ENCODE data around the gene SLC6A20. TPM values are rescaled to one million over a fixed set of nuclear protein-coding genes. Genes with fewer than 3 reads are reported as not detected.

The SLC6A20 gene
- total RNA-seq, 2 experiments from 2014 or later: not detected

- H3K79me2 ChIP-seq (ENCODE audit: insufficient read depth, low read depth, low read length): no peaks in the 10 kb centered on the region
- BruUV-seq (replicated peaks): no TSS peak
- intact Hi-C loops (cut with micrococcal nuclease; ENCODE audit: unreplicated experiment): no loop called here
Measured at GRCh38 chr3:45772341-45773035, 23.8 kb downstream of the SLC6A20 start.

GRCh38 chr3:45771831-45772230 is 24.5 kb downstream of the SLC6A20 start:
- intact Hi-C loops (cut with micrococcal nuclease; ENCODE audit: unreplicated experiment): no loop called here
- POLR2A ChIA-PET: no interaction called here
- TF ChIP-seq CTCF (conservative IDR thresholded peaks at IDR 0.05; ENCODE audit: low read length) (no peak), EZH2phosphoT487 (IDR thresholded peaks at IDR 0.05; ENCODE audit: borderline replicate concordance, low read depth, low read length) (no peak)
- H3K9me3 ChIP-seq (ENCODE audit: low read length): no peaks in the 10 kb centered on the region
- no peak overlapping the region for H2AFZ ChIP-seq (ENCODE audit: low read length)
- no peak overlapping the region for H3K4me2 ChIP-seq (ENCODE audit: low read length)
- H3K9me2 ChIP-seq (ENCODE audit: insufficient read depth, low read length): no peaks in the 10 kb centered on the region
- no peak overlapping the region for H3K27ac ChIP-seq (ENCODE audit: low read depth, low read length, poor library complexity, severe bottlenecking)
- H3K36me3 ChIP-seq (ENCODE audit: insufficient read depth, low read length): no peaks in the 10 kb centered on the region
- no peaks in the 10 kb centered on the region for H3K4me1 ChIP-seq (ENCODE audit: insufficient read depth, low read length, poor library complexity, severe bottlenecking)
- no peaks in the 10 kb centered on the region for H4K20me1 ChIP-seq (ENCODE audit: insufficient read depth, low read length)
- H3K4me3 ChIP-seq (ENCODE audit: low read depth, low read length, poor library complexity, severe bottlenecking): no peak overlapping the region
- no peaks in the 10 kb centered on the region for H3K79me2 ChIP-seq (ENCODE audit: insufficient read depth, low read depth, low read length)
- no TSS peak for BruUV-seq (replicated peaks)
- CTCF ChIA-PET (ENCODE audit: unreplicated experiment): no interaction called here
- DNase-seq (ENCODE audit: low spot score): no peak

More at GRCh38 chr3:45772341-45773035, 23.8 kb downstream of the SLC6A20 start:
- Histone ChIP-seq H3K9me3 (ENCODE audit: low read length) (no peaks in the 10 kb centered on the region), H3K9me2 (ENCODE audit: insufficient read depth, low read length) (no peaks in the 10 kb centered on the region), H3K36me3 (ENCODE audit: insufficient read depth, low read length) (no peaks in the 10 kb centered on the region), H3K4me3 (ENCODE audit: low read depth, low read length, poor library complexity, severe bottlenecking) (no peak overlapping the region), H2AFZ (ENCODE audit: low read length) (no peak overlapping the region), H3K27ac (ENCODE audit: low read depth, low read length, poor library complexity, severe bottlenecking) (no peak overlapping the region), H3K4me2 (ENCODE audit: low read length) (no peak overlapping the region), H3K4me1 (ENCODE audit: insufficient read depth, low read length, poor library complexity, severe bottlenecking) (no peaks in the 10 kb centered on the region), H4K20me1 (ENCODE audit: insufficient read depth, low read length) (no peaks in the 10 kb centered on the region)
- TF ChIP-seq EZH2phosphoT487 (IDR thresholded peaks at IDR 0.05; ENCODE audit: borderline replicate concordance, low read depth, low read length) (no peak), CTCF (conservative IDR thresholded peaks at IDR 0.05; ENCODE audit: low read length) (no peak)
- ChIA-PET POLR2A (no interaction called here), CTCF (ENCODE audit: unreplicated experiment) (no interaction called here)
- no peak for DNase-seq (ENCODE audit: low spot score)

GRCh38 chr3:45771166-45771775 is 25.1 kb downstream of the SLC6A20 start:
- H3K36me3 ChIP-seq (ENCODE audit: insufficient read depth, low read length): no peaks in the 10 kb centered on the region
- CTCF ChIA-PET (ENCODE audit: unreplicated experiment): no interaction called here
- BruUV-seq (replicated peaks): no TSS peak
- no peaks in the 10 kb centered on the region for H3K9me2 ChIP-seq (ENCODE audit: insufficient read depth, low read length)
- no peak for DNase-seq (ENCODE audit: low spot score)
- intact Hi-C loops (cut with micrococcal nuclease; ENCODE audit: unreplicated experiment): no loop called here
- POLR2A ChIA-PET: no interaction called here
- H4K20me1 ChIP-seq (ENCODE audit: insufficient read depth, low read length): no peaks in the 10 kb centered on the region
- H2AFZ ChIP-seq (ENCODE audit: low read length): no peak overlapping the region
- H3K9me3 ChIP-seq (ENCODE audit: low read length): no peaks in the 10 kb centered on the region
- H3K27ac ChIP-seq (ENCODE audit: low read depth, low read length, poor library complexity, severe bottlenecking): no peak overlapping the region
- H3K4me1 ChIP-seq (ENCODE audit: insufficient read depth, low read length, poor library complexity, severe bottlenecking): no peaks in the 10 kb centered on the region
- TF ChIP-seq CTCF (conservative IDR thresholded peaks at IDR 0.05; ENCODE audit: low read length): no peak
- no peak for TF ChIP-seq EZH2phosphoT487 (IDR thresholded peaks at IDR 0.05; ENCODE audit: borderline replicate concordance, low read depth, low read length)
- H3K4me2 ChIP-seq (ENCODE audit: low read length): no peak overlapping the region
- no peaks in the 10 kb centered on the region for H3K79me2 ChIP-seq (ENCODE audit: insufficient read depth, low read depth, low read length)
- no peak overlapping the region for H3K4me3 ChIP-seq (ENCODE audit: low read depth, low read length, poor library complexity, severe bottlenecking)

Data from OCI-LY7 (cell line).